DMS153 treated with DMSO at 0.1 percent for 48 hours (cell line): ENCODE data around the gene GOLGA8R.
"Not testable (repeated sequence)": the region's sequence is repeated elsewhere in the genome, so short reads cannot be mapped to it uniquely, and the experiment has no call there.

Experiments used
- DNase-seq: peaks from one replicate; lab custom pipeline; 2025; ENCODE audit not compliant: unreplicated experiment; lab: John Stamatoyannopoulos, UW

GOLGA8R gene

GRCh38 chr15:30414160-30414559, at the start of gene GOLGA8R:
TSS of gene GOLGA8R (minus strand) at chr15:30414260. CDS start at chr15:30414162, 98 bp downstream.
- DNase-seq: not testable (repeated sequence)

- DNase-seq: not testable (repeated sequence)
Observed at GRCh38 chr15:30463849-30464248, 49.8 kb upstream of the GOLGA8R start.

GRCh38 chr15:30462176-30462575, 48.1 kb upstream of the GOLGA8R start:
- not testable (repeated sequence) for DNase-seq

- DNase-seq: not testable (repeated sequence)
Observed at GRCh38 chr15:30452702-30453101, 38.6 kb upstream of the GOLGA8R start.

- not testable (repeated sequence) for DNase-seq
Observed at GRCh38 chr15:30438348-30438747, 24.3 kb upstream of the GOLGA8R start.

GRCh38 chr15:30435878-30436277, 21.8 kb upstream of the GOLGA8R start:
- not testable (repeated sequence) for DNase-seq

GRCh38 chr15:30420723-30421122, 6.7 kb upstream of the GOLGA8R start:
- not testable (repeated sequence) for DNase-seq

GRCh38 chr15:30407636-30408035, 6.4 kb downstream of the GOLGA8R start:
- DNase-seq: not testable (repeated sequence)

GRCh38 chr15:30398988-30399387, 15.1 kb downstream of the GOLGA8R start:
- not testable (repeated sequence) for DNase-seq

- not testable (repeated sequence) for DNase-seq
Observed at GRCh38 chr15:30393664-30393991, 20.4 kb downstream of the GOLGA8R start.

- not testable (repeated sequence) for DNase-seq
Observed at GRCh38 chr15:30392766-30393663, 21.0 kb downstream of the GOLGA8R start, which contains the start of gene CHRFAM7A. TSS of gene CHRFAM7A (minus strand) at chr15:30393540. CDS start at chr15:30383351, 10,189 bp downstream.

- DNase-seq: not testable (repeated sequence)
Observed at GRCh38 chr15:30386318-30386887, 27.7 kb downstream of the GOLGA8R start.

GRCh38 chr15:30377082-30377413, 37.0 kb downstream of the GOLGA8R start:
- DNase-seq: not testable (repeated sequence)

- DNase-seq: not testable (repeated sequence)
Observed at GRCh38 chr15:30376375-30377081, 37.5 kb downstream of the GOLGA8R start.

- DNase-seq: not testable (repeated sequence)
Observed at GRCh38 chr15:30375872-30376271, 38.2 kb downstream of the GOLGA8R start.

- not testable (repeated sequence) for DNase-seq
Observed at GRCh38 chr15:30374862-30375261, 39.2 kb downstream of the GOLGA8R start.

- not testable (repeated sequence) for DNase-seq
Observed at GRCh38 chr15:30368271-30368670, 45.8 kb downstream of the GOLGA8R start.

GRCh38 chr15:30367246-30367645, 46.8 kb downstream of the GOLGA8R start:
- DNase-seq: not testable (repeated sequence)

GRCh38 chr15:30361404-30361803, 52.7 kb downstream of the GOLGA8R start:
- DNase-seq: not testable (repeated sequence)

- not testable (repeated sequence) for DNase-seq
Observed at GRCh38 chr15:30360990-30361389, 53.1 kb downstream of the GOLGA8R start.

- DNase-seq: not testable (repeated sequence)
Observed at GRCh38 chr15:30355043-30355442, 59.0 kb downstream of the GOLGA8R start.
